Measurements from ENCODE around the gene REC8. TPM values are rescaled to one million over a fixed set of nuclear protein-coding genes. Genes with fewer than 3 reads are reported as not detected.

Gene REC8
- total and polyA plus RNA-seq, 2 of the 13 experiments (the other 11 are each of a cell fraction or from before 2014, with no cell fraction given): 3.4 to 14.7 TPM

GRCh38 chr14:24146978-24147760, 24.7 kb upstream of the REC8 start, which contains the start of gene RNF31 (continued):
- TF ChIP-seq ZNF770 (CRISPR knock-in tag; IDR thresholded peaks at IDR 0.05) (no peak), CBFB (CRISPR knock-in tag; IDR thresholded peaks at IDR 0.05) (no peak), KDM6A (CRISPR knock-in tag; IDR thresholded peaks at IDR 0.05; ENCODE audit: low read depth) (no peak; the same call in 1 of the 2 replicates), CTCF (CRISPR knock-in tag; IDR thresholded peaks at IDR 0.05) (no peak; the same call in 1 of the 2 replicates), NFE2 (CRISPR knock-in tag; IDR thresholded peaks at IDR 0.05) (no peak), ZNF713 (CRISPR knock-in tag; IDR thresholded peaks at IDR 0.05) (peak; percentile 75; the same call in 1 of the 2 replicates), ARNTL (CRISPR knock-in tag; IDR thresholded peaks at IDR 0.05) (peak; percentile 80; the same call in 1 of the 2 replicates), ZBTB1 (CRISPR knock-in tag; IDR thresholded peaks at IDR 0.05; ENCODE audit: borderline replicate concordance) (no peak), ZNF788 (CRISPR knock-in tag; IDR thresholded peaks at IDR 0.05; ENCODE audit: borderline replicate concordance) (peak; percentile 74; the same call in 1 of the 2 replicates), POLR2G (IDR thresholded peaks at IDR 0.05; ENCODE audit: low read depth, low read length) (peak; percentile 89), SUZ12 (IDR thresholded peaks at IDR 0.05; ENCODE audit: low read depth, low read length) (no peak), GTF2F1 (IDR thresholded peaks at IDR 0.05; ENCODE audit: low read length) (no peak), RBM22 (optimal IDR thresholded peaks at IDR 0.05; ENCODE audit: low read length) (peak; percentile 74), SIN3A (IDR thresholded peaks at IDR 0.05; ENCODE audit: borderline replicate concordance, low read depth, low read length) (peak; percentile 88; the same call in 1 of the 2 replicates), MEF2D (CRISPR knock-in tag; IDR thresholded peaks at IDR 0.05) (peak; percentile 66; the same call in 1 of the 2 replicates), ZBED4 (CRISPR knock-in tag; IDR thresholded peaks at IDR 0.05; ENCODE audit: borderline replicate concordance) (peak; percentile 85), MLXIP (CRISPR knock-in tag; IDR thresholded peaks at IDR 0.05; ENCODE audit: borderline replicate concordance) (peak; percentile 87; the same call in 1 of the 2 replicates), ZNF737 (CRISPR knock-in tag; IDR thresholded peaks at IDR 0.05; ENCODE audit: borderline replicate concordance) (no peak), CEBPB (IDR thresholded peaks at IDR 0.05; ENCODE audit: borderline replicate concordance, low read depth, low read length) (no peak)

Measured in HepG2 (cell line).